ENCODE data around the gene LEMD2. TPM values are rescaled to one million over a fixed set of nuclear protein-coding genes. Genes with fewer than 3 reads are reported as not detected.

The LEMD2 gene
- total RNA-seq, 1 experiment from 2014 or later: 91.8 TPM

DNA sequence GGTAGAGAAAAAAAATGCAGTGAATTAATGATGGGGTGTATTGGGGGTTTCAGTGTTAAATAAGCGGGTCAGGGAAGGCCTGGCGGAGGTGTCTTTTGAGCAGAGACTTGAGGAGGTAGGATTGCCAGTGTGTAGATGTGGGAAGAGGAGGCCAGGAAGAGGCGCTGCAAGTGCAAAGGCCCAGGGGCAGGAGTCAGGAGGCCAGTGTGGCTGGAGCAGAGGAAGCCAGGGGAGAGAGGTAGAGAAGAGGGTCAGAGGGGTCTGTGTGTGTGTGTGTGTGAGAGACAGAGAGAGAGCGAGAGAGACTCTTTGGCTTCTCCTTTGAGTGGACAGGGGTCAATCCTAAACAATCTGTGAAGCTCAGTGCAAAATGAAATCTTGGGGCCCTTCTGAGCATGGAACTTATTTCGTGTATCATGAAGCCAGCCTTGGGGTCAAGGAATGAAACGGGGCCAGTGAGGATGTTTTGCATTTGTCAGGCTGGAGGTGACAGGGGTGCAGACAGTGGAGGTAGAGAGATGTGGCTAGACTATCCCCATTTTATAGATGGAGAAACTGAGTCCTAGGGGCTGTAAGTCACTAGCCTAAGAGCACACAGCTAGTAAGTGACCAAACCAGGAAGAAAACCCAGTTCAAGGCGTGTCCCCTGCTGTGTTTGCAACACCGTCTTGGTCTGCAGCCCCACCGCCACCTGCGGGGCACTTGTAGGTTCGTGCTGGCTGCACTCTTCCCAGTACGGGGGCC lies 32.5 kb downstream of the LEMD2 start:
- WGBS (ENCODE audit: extremely low coverage, insufficient read length, low lambda C conversion rate): 100% methylated on average over 1 of the region's 12 CpGs
- Histone ChIP-seq H2BK120ac (ENCODE audit: low read depth, low read length, poor library complexity, severe bottlenecking) (no peak overlapping the region), H2BK15ac (ENCODE audit: low read depth, low read length) (no peak overlapping the region), H4K91ac (ENCODE audit: insufficient read length, low read depth, low read length) (no peak overlapping the region), H2BK20ac (ENCODE audit: low read depth, low read length, poor library complexity, severe bottlenecking) (no peak overlapping the region), H2AFZ (ENCODE audit: low read length) (no peak overlapping the region), H3K79me1 (ENCODE audit: insufficient read depth, low read depth, low read length, poor library complexity, severe bottlenecking) (no peaks in the 10 kb centered on the region), H3K9me3 (ENCODE audit: control insufficient read depth, low read depth, low read length) (no peaks in the 10 kb centered on the region), H3K18ac (ENCODE audit: insufficient read length, low read depth, low read length) (no peak overlapping the region), H3K56ac (ENCODE audit: insufficient read length, low read depth, low read length) (no peak overlapping the region), H3K23ac (ENCODE audit: insufficient read length, low read depth, low read length) (no peak overlapping the region), H4K20me1 (ENCODE audit: control insufficient read depth, insufficient read depth, insufficient read length) (no peaks in the 10 kb centered on the region), H3K14ac (ENCODE audit: insufficient read depth, low read length) (no peak overlapping the region), H3K27me3 (ENCODE audit: insufficient read depth, low read length) (no peaks in the 10 kb centered on the region), H3K9ac (ENCODE audit: extremely low read depth, insufficient read length, low read length) (no peak overlapping the region), H3K27ac (ENCODE audit: insufficient read length, low read depth, low read length) (no peak overlapping the region), H3K4me1 (ENCODE audit: insufficient read depth, low read length) (peaks cover 2% of the 10 kb centered on the region; the same call in 1 of the 2 replicates), H3T11ph (ENCODE audit: low read length) (no peak overlapping the region), H2BK12ac (ENCODE audit: insufficient read length, low read depth, low read length) (no peak overlapping the region), H2AK5ac (ENCODE audit: insufficient read length, low read length) (no peak overlapping the region), H3K23me2 (ENCODE audit: insufficient read length, low read depth, low read length, poor library complexity, severe bottlenecking) (no peaks in the 10 kb centered on the region), H3K4me2 (ENCODE audit: insufficient read depth, insufficient read length, low read length) (no peak overlapping the region), H3K4ac (ENCODE audit: low read depth, low read length) (no peak overlapping the region), H4K8ac (replicated peaks; ENCODE audit: insufficient read length, low read depth, low read length) (no peak overlapping the region), H2BK5ac (ENCODE audit: insufficient read length, low read length) (no peak overlapping the region), H4K5ac (ENCODE audit: insufficient read length, low read depth, low read length) (no peak overlapping the region), H3K79me2 (ENCODE audit: insufficient read depth, low read length) (no peaks in the 10 kb centered on the region)
- H3K9me3 Mint-ChIP-seq: no peaks in the 10 kb centered on the region; a peak in 2 of 5 replicates
- H3K27ac Mint-ChIP-seq: no peak overlapping the region
- peaks cover 27 to 48% of the 10 kb centered on the region in 2 experiments for H3K4me1 Mint-ChIP-seq
- DNase-seq: no peak
- TF ChIP-seq, protein P1, sequence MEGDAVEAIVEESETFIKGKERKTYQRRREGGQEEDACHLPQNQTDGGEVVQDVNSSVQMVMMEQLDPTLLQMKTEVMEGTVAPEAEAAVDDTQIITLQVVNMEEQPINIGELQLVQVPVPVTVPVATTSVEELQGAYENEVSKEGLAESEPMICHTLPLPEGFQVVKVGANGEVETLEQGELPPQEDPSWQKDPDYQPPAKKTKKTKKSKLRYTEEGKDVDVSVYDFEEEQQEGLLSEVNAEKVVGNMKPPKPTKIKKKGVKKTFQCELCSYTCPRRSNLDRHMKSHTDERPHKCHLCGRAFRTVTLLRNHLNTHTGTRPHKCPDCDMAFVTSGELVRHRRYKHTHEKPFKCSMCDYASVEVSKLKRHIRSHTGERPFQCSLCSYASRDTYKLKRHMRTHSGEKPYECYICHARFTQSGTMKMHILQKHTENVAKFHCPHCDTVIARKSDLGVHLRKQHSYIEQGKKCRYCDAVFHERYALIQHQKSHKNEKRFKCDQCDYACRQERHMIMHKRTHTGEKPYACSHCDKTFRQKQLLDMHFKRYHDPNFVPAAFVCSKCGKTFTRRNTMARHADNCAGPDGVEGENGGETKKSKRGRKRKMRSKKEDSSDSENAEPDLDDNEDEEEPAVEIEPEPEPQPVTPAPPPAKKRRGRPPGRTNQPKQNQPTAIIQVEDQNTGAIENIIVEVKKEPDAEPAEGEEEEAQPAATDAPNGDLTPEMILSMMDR (conservative IDR thresholded peaks at IDR 0.05): no peak
- H3K27me3 Mint-ChIP-seq (ENCODE audit: low read depth): no peaks in the 10 kb centered on the region; the same call in 1 of the 2 replicates
- H3K36me3 Mint-ChIP-seq (ENCODE audit: insufficient read depth in 1 of 3, low read depth in 3 of 3): no peaks in the 10 kb centered on the region
- no peak overlapping the region for H3K4me3 Mint-ChIP-seq
